ENCODE results near the gene C1QTNF9. TPM values are rescaled to one million over a fixed set of nuclear protein-coding genes. Genes with fewer than 3 reads are reported as not detected.
"Not testable (repeated sequence)": the region's sequence is repeated elsewhere in the genome, so short reads cannot be mapped to it uniquely, and the experiment has no call there.

C1QTNF9 gene
- total RNA-seq (under 1 TPM in 1 of 2 donors, not detected in 1; 0.25 TPM), polyA plus RNA-seq (under 1 TPM; 0.10 to 0.19 TPM)

DNA sequence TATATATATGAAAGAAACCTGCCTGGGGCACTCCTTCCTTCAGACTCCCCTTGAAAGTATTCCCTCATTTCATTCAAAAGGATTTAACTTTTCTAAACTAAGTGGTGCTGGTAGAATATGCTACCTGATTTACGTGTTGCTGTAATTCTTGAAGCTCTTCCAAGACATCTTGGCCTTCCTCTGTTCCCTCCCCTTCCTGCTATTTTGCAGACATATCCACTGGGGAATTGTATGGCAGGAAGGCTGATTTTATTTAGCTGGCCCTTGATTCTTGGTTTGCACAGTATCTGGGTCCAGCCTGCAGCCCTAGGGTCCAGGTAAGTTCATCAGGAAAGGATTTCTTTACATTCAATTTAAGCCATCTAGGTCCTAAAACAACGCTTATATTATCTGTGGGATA lies at the start of gene C1QTNF9:
C1QTNF9 (plus strand) TSS at position 281 of the 400 bp plus-strand sequence. CDS start 6,424 bp downstream, outside the sequence.
- 78% methylated on average over 2 of the region's 2 CpGs for WGBS
- not testable (repeated sequence) for H3K9ac ChIP-seq (ENCODE audit: low read depth in 1 of 2, low read length in 2 of 2); H3K27ac ChIP-seq (ENCODE audit: low read depth in 1 of 2, low read length in 2 of 2)

DNA sequence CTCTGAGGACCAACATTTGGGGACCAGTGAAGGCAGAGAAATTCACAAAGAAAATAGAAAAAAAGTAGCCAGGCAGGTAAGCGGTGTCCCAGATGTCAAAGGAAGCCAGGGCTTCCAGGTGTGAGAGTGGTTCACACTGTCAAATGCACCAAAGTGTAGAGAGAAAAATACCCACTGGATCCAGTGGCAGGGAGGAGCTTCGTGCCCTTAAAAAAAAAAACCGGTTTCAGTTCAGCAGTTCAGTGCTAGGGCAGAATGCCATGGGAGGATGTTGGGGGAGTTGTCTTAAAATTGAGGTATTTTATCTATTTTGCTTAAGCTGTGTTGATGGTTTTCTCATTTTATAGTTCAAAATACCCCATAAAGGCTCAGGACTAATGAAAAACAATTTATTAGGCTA lies 47.8 kb upstream of the C1QTNF9 start:
- Histone ChIP-seq H3K4me1 (ENCODE audit: control insufficient read depth in 4 of 4, insufficient read depth in 4 of 4, low read length in 3 of 4) (peaks cover 0 to 9% (median 4%) of the 10 kb centered on the region in 4 donors), H3K4me3 (ENCODE audit: low read depth in 1 of 3, low read length in 3 of 3) (no peak overlapping the region), H3K27me3 (ENCODE audit: control insufficient read depth in 4 of 4, insufficient read depth in 4 of 4, low read length in 3 of 4) (no peaks in the 10 kb centered on the region), H3K9me3 (ENCODE audit: control insufficient read depth in 4 of 4, low read length in 3 of 4) (no peaks in the 10 kb centered on the region), H3K9ac (ENCODE audit: low read depth in 1 of 2, low read length in 2 of 2) (no peak overlapping the region), H3K36me3 (ENCODE audit: control insufficient read depth in 4 of 4, insufficient read depth in 3 of 4, low read depth in 1 of 4, low read length in 3 of 4) (peaks cover 2 to 11% (median 6%) of the 10 kb centered on the region in 4 donors), H3K27ac (ENCODE audit: low read depth in 1 of 2, low read length in 2 of 2) (no peak overlapping the region)
- 48% methylated on average over 3 of the region's 3 CpGs for WGBS
- TF ChIP-seq EGR1 (IDR thresholded peaks at IDR 0.05; ENCODE audit: low read depth in 2 of 2) (no peak), MAX (IDR thresholded peaks at IDR 0.05) (no peak), YY1 (IDR thresholded peaks at IDR 0.05) (no peak), REST (IDR thresholded peaks at IDR 0.05) (no peak), SP1 (IDR thresholded peaks at IDR 0.05) (no peak), ZBTB33 (IDR thresholded peaks at IDR 0.05) (no peak)
- TF ChIP-seq, protein P1, sequence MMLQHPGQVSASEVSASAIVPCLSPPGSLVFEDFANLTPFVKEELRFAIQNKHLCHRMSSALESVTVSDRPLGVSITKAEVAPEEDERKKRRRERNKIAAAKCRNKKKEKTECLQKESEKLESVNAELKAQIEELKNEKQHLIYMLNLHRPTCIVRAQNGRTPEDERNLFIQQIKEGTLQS (IDR thresholded peaks at IDR 0.05), result no peak
- DNase-seq (ENCODE audit: low spot score), result no peak

More for the DNA sequence above, at the start of gene C1QTNF9:
- not testable (repeated sequence) for H3K4me3 ChIP-seq (ENCODE audit: low read depth in 1 of 3, low read length in 3 of 3); H3K9me3 ChIP-seq (ENCODE audit: control insufficient read depth in 4 of 4, low read length in 3 of 4); DNase-seq (ENCODE audit: low spot score); H3K27me3 ChIP-seq (ENCODE audit: control insufficient read depth in 4 of 4, insufficient read depth in 4 of 4, low read length in 3 of 4); H3K4me1 ChIP-seq (ENCODE audit: control insufficient read depth in 4 of 4, insufficient read depth in 4 of 4, low read length in 3 of 4)
- H3K36me3 ChIP-seq (ENCODE audit: control insufficient read depth in 4 of 4, insufficient read depth in 3 of 4, low read depth in 1 of 4, low read length in 3 of 4), result peaks cover 0 to 19% (median 11%) of the 10 kb centered on the region in 4 donors

GRCh38 chr13:24263632-24264031 lies 45.7 kb upstream of the C1QTNF9 start:
- H3K9ac ChIP-seq (ENCODE audit: low read depth in 1 of 2, low read length in 2 of 2), result no peak overlapping the region
- 19% methylated on average over 4 of the region's 4 CpGs for WGBS
- H3K36me3 ChIP-seq (ENCODE audit: control insufficient read depth in 4 of 4, insufficient read depth in 3 of 4, low read depth in 1 of 4, low read length in 3 of 4), result peaks cover 0 to 3% (median 2%) of the 10 kb centered on the region in 4 donors
- peaks cover 3 to 21% (median 12%) of the 10 kb centered on the region in 4 donors for H3K4me1 ChIP-seq (ENCODE audit: control insufficient read depth in 4 of 4, insufficient read depth in 4 of 4, low read length in 3 of 4)
- no peak for DNase-seq (ENCODE audit: low spot score)
- H3K9me3 ChIP-seq (ENCODE audit: control insufficient read depth in 4 of 4, low read length in 3 of 4), result no peaks in the 10 kb centered on the region
- H3K27ac ChIP-seq (ENCODE audit: low read depth in 1 of 2, low read length in 2 of 2), result no peak overlapping the region
- no peak overlapping the region for H3K4me3 ChIP-seq (ENCODE audit: low read depth in 1 of 3, low read length in 3 of 3)
- no peaks in the 10 kb centered on the region for H3K27me3 ChIP-seq (ENCODE audit: control insufficient read depth in 4 of 4, insufficient read depth in 4 of 4, low read length in 3 of 4)
- TF ChIP-seq RXRA (IDR thresholded peaks at IDR 0.05), result no peak
- TF ChIP-seq FOXA1 (IDR thresholded peaks at IDR 0.05), result no peak
- no peak for TF ChIP-seq HNF4G (IDR thresholded peaks at IDR 0.05)
- no peak for TF ChIP-seq REST (IDR thresholded peaks at IDR 0.05)
- no peak for TF ChIP-seq CTCF (IDR thresholded peaks at IDR 0.05; ENCODE audit: low read depth, low read length, missing input control)
- no peak for TF ChIP-seq ZBTB33 (IDR thresholded peaks at IDR 0.05)
- no peak for TF ChIP-seq EGR1 (IDR thresholded peaks at IDR 0.05; ENCODE audit: low read depth in 2 of 2)
- TF ChIP-seq GABPA (IDR thresholded peaks at IDR 0.05 in 1 of 2, conservative IDR thresholded peaks at IDR 0.05 in 1 of 2), result no peak

All from liver (tissue), 9 donors.